ENCODE results near the gene TMEM161A.

Gene TMEM161A

GRCh38 chr19:19138109-19138981 is at the start of gene TMEM161A:
Gene TMEM161A, minus strand, starts transcription at chr19:19138478. Its CDS starts 50 bp downstream, at chr19:19138428.
- in situ Hi-C loops (cut with MboI; ENCODE audit: low sequenced_read_pairs), result no loop called here

DNA sequence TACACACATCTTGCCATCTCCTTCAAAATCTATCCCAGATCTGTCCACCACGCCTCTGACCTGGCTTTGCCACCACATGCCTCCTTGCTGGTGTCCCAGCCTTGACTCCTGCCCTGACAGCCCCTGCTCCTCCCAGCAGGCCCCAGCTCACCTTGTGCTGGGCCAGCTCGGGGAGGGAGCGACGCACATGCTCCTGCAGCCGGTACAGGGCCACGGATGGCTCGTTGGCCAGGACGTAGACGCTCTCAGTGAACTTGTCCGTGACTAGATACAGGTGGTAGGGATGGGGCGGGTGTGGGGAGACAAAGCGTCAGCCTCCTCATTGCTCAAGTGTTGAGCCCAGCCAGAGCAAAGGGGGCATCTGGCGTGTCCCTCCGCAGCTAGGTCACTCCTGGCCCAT is 48.5 kb upstream of the TMEM161A start:
- in situ Hi-C loops (cut with MboI; ENCODE audit: low sequenced_read_pairs), result no loop called here

GRCh38 chr19:19185853-19186740 is 47.8 kb upstream of the TMEM161A start:
- in situ Hi-C loops (cut with MboI; ENCODE audit: low sequenced_read_pairs), result no loop called here

- in situ Hi-C loops (cut with MboI; ENCODE audit: low sequenced_read_pairs), result no loop called here
Observed at GRCh38 chr19:19181488-19181998, 43.3 kb upstream of the TMEM161A start.

DNA sequence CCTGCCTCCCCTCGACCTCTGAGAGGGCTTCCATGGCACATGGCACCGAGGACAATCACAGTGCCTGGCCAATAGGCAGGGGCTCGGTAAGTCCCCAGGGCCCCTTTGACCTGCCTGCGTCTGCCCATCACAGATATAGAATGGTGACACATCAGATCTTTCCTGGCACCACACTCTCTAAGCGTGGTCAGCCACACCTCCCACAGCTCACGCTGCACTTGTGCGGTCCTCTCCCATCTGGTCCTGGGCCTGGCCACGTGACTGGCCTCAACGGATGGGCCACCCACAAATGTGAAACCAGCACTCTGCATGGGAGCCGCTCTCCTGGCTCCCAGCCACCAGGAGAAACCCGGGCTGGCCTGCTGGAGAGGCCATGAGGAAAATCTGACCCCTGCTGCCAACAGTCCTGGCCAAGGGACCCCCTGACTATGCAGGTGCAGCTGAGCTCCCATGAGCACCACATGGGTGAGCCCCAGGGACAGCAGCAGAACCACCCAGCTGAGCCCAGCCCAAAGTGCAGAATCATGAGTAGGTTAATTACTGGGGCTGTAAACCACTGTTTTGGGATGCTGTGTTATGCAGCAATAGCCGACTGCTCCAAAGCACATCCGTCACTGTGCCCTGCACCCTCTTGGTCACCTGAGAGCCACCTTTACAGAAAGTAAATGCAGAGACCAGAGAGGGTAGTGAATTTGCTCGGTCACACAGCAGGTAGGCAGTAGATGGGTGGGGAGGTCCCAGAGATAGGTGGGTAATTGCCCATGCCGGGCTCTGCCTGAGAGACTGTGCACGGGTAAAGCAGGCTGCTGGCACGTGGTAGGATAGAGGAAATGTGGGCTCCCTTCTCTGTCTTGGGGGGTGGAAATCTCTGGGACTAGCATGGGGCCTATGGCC is 41.5 kb upstream of the TMEM161A start:
- in situ Hi-C loops (cut with MboI; ENCODE audit: low sequenced_read_pairs), result no loop called here

GRCh38 chr19:19176950-19177349 is 38.7 kb upstream of the TMEM161A start:
- in situ Hi-C loops (cut with MboI; ENCODE audit: low sequenced_read_pairs), result no loop called here

- in situ Hi-C loops (cut with MboI; ENCODE audit: low sequenced_read_pairs), result loop anchor here (25.0 kb wide), 1 partner anchor 314 kb away; no protein-coding TSS in a partner anchor
Observed at GRCh38 chr19:19173243-19173642, 35.0 kb upstream of the TMEM161A start.

DNA sequence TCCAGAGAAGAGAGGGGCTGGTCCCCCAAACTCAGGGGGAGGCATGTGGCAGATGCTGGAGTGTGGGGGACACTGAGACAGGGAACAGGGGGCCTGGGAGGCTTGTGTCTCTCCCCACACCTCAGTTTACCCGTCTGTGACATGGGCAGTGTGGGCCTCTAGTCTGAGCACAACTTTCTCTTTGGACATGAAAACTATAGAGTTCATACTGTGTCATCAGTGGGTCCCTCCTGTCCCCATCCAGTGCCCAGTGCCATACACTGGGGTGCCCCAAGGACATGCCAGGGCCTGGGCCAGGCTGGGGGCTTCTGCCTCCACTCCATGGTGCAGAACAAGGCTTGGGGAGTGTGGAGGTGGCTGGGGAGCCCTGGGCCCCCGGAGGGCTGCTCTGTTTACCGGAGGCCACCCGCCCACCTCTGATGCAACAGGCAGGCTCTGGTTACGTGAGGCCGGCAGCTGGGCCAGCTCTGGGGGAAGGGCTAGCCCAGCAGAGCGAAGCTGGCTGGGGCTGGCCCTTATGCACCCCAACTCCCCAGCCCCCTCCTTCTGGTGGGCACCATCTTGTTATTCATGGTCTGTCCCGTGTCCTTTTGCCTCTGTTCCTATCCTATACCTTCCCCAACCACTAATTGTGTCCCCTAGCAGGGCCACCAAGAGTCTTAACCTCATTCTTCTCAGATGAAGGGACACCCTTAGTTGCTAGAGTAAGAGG is 33.7 kb upstream of the TMEM161A start:
- in situ Hi-C loops (cut with MboI; ENCODE audit: low sequenced_read_pairs), result loop anchor here (25.0 kb wide), 1 partner anchor 315 kb away; no protein-coding TSS in a partner anchor

- in situ Hi-C loops (cut with MboI; ENCODE audit: low sequenced_read_pairs), result loop anchor here (25.0 kb wide), 1 partner anchor 316 kb away; no protein-coding TSS in a partner anchor
Observed at GRCh38 chr19:19170873-19171672, 32.8 kb upstream of the TMEM161A start.

DNA sequence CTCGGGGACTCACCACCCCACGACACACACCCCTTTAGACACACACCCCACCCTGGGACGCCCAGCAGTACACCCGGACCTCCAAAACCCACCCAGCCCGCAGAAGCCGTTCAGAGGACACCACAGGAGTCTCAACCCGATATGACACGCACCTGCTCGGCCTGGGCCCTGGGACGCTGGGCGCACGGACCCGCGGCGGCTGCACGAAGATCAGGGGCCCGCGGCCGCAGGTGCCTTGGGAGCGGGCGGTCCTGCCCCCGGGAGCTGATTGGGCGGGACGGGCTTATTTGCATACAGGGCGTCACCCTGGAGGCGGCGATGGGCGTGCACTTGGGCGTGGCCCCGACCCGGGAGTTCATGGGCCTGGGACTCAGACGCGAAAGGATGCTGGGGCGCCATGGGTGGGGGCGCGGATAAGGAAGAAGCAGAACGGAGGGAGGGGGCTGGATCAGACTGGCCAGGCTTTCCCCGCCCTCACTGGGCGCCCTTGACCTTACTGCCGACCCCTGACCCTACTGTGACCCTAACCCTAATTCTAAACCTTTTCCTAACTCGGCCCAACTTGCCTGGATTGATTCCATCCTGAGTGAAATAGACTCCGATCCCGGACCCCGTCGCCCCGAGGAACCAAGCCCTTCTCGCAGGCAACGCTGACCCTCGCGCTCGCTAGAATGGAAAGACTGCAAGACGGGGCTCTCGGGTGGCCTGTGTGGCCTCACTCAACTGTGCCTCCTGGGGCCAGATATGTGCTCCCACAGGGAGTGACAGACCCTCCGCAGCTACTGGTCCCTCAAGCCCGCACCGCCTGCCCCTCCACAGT is 32.0 kb upstream of the TMEM161A start, which contains the start of gene MEF2B:
MEF2B (minus strand) TSS at position 211 of the 820 bp plus-strand sequence. CDS start 19,528 bp downstream, outside the sequence.
- in situ Hi-C loops (cut with MboI; ENCODE audit: low sequenced_read_pairs), result loop anchor here (25.0 kb wide), 1 partner anchor 317 kb away; no protein-coding TSS in a partner anchor

- in situ Hi-C loops (cut with MboI; ENCODE audit: low sequenced_read_pairs), result loop anchor here (25.0 kb wide), 1 partner anchor 318 kb away; no protein-coding TSS in a partner anchor
Observed at GRCh38 chr19:19169236-19170052, 31.2 kb upstream of the TMEM161A start.

DNA sequence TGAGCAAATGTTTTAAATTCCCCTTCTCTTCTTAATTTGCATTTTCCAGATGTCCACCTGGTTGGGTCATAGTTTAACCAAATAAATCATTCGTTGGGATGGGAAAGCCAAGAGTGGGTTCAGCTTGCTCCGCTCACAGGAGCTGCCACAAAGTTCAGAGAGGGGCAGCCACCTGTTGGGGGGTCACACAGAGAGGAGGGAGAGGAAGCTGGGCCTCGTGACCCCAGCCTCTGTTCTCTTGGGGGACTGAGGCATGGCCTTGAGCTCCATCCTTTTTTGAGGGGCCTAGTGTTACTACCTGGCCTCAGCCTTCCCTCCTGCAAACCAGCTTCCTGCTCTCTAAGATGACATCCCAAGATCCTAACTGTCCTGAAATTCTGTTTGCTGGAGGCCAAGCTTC is 29.3 kb upstream of the TMEM161A start:
- in situ Hi-C loops (cut with MboI; ENCODE audit: low sequenced_read_pairs), result loop anchor here (25.0 kb wide), 1 partner anchor 320 kb away; no protein-coding TSS in a partner anchor

DNA sequence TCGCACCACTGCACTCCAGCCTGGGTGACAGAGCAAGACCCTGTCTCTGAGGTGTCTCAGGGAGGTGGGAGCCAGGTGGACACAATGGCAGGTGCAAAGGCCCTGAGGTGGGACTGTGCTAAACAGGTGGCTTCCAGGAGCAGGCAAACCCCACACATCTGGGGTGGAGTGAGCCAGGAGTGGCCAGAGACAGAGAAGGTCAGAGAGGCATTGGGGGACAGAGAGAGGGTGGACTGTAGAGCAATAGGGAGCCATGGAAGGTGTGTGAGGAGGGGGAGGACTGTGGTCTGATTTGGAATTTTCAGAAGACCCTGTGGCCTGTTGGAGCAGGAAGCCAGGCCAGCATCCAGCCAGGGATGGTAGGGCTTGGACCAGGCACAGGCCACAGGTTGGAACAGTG is 27.1 kb upstream of the TMEM161A start:
- in situ Hi-C loops (cut with MboI; ENCODE audit: low sequenced_read_pairs), result loop anchor here (25.0 kb wide), 1 partner anchor 322 kb away; no protein-coding TSS in a partner anchor

GRCh38 chr19:19162495-19162894 is 24.2 kb upstream of the TMEM161A start:
- in situ Hi-C loops (cut with MboI; ENCODE audit: low sequenced_read_pairs), result loop anchor here (25.0 kb wide), 1 partner anchor 325 kb away; no protein-coding TSS in a partner anchor

- in situ Hi-C loops (cut with MboI; ENCODE audit: low sequenced_read_pairs), result loop anchor here (25.0 kb wide), 1 partner anchor 327 kb away; no protein-coding TSS in a partner anchor
Observed at GRCh38 chr19:19160461-19161035, 22.3 kb upstream of the TMEM161A start.

DNA sequence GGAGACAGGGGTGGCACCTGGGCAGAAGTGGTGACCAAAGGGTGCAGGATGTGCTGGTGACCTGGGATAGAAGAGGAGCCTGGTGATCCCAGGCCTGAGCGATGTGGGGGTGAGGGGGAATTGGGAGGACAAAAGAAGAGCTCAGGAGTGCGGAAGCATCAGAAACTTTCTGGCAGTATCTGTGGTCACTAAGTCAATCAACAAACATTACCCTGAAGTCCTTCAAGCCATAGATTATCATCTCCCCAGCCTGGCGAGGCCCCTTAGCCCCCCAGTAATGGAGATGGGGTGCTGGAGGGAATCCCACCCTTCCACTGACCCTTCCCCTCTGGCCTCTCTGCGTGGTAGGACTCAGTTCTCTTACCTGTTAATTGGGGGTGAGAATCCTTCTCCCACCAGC is 21.3 kb upstream of the TMEM161A start:
- in situ Hi-C loops (cut with MboI; ENCODE audit: low sequenced_read_pairs), result loop anchor here (25.0 kb wide), 1 partner anchor 328 kb away; no protein-coding TSS in a partner anchor
